GM23338 (cell line): ENCODE results near the gene OTOA. TPM values are rescaled to one million over a fixed set of nuclear protein-coding genes. Genes with fewer than 3 reads are reported as not detected.

ENCODE experiments used
- ATAC-seq: fragments of 200-7000 bp; cut with Tn5 transposase; 3 replicates; pipeline ENCODE4 v1.9.1; 2020
- DNase-seq: peaks from one replicate; pipeline ENCODE4 v3.0.0-alpha.2; 2015; ENCODE audit warnings: low spot score
- H2AFZ ChIP-seq: fragments of 200-600 bp; sonication (generic); 2 replicates; pipeline ENCODE4 v1.8.0; 2016; ENCODE audit warnings: antibody characterized with exemption, mild to moderate bottlenecking, moderate library complexity
- H3F3A ChIP-seq: fragments of 200-600 bp; sonication (generic); replicated peaks from 2 replicates; pipeline ENCODE4 v1.8.0; 2017; ENCODE audit warnings: antibody characterized with exemption, mixed run types, low read depth
- H3K27ac ChIP-seq: fragments of 200-600 bp; sonication (generic); 2 replicates; pipeline ENCODE4 v1.6.1; 2016; ENCODE audit warnings: low read depth
- H3K27me3 ChIP-seq: fragments of 200-600 bp; sonication (generic); 2 replicates; pipeline ENCODE4 v1.8.0; 2016; ENCODE audit warnings: mild to moderate bottlenecking, mixed run types, moderate library complexity; ENCODE audit not compliant: insufficient read depth
- H3K36me3 ChIP-seq: fragments of 200-600 bp; sonication (generic); 2 replicates; pipeline ENCODE4 v1.8.0; 2016; ENCODE audit warnings: mild to moderate bottlenecking; ENCODE audit not compliant: insufficient read depth
- H3K4me1 ChIP-seq: fragments of 200-600 bp; sonication (generic); 2 replicates; pipeline ENCODE4 v1.8.0; 2016; ENCODE audit warnings: mild to moderate bottlenecking, moderate library complexity; ENCODE audit not compliant: insufficient read depth
- H3K4me2 ChIP-seq: fragments of 200-600 bp; sonication (generic); 2 replicates; pipeline ENCODE4 v1.7.1; 2017; ENCODE audit warnings: mixed run types
- H3K4me3 ChIP-seq: fragments of 200-600 bp; sonication (generic); 2 replicates; pipeline ENCODE4 v1.6.1; 2016; ENCODE audit warnings: mixed run types
- H3K79me2 ChIP-seq: fragments of 200-600 bp; sonication (generic); replicated peaks from 2 replicates; pipeline ENCODE4 v1.8.0; 2017; ENCODE audit warnings: mild to moderate bottlenecking; ENCODE audit not compliant: insufficient read depth
- H3K9me2 ChIP-seq: fragments of 200-600 bp; sonication (generic); 2 replicates; pipeline ENCODE4 v1.8.0; 2017; ENCODE audit not compliant: insufficient read depth
- H4K20me1 ChIP-seq: fragments of 200-600 bp; sonication (generic); replicated peaks from 2 replicates; pipeline ENCODE4 v1.8.0; 2017; ENCODE audit warnings: mild to moderate bottlenecking; ENCODE audit not compliant: insufficient read depth
- H3K27ac Mint-ChIP-seq: 2 replicates; pipeline ENCODE4 v1.8.0; 2020; ENCODE audit warnings: inconsistent platforms, mild to moderate bottlenecking, moderate library complexity, mixed read lengths
- H3K27me3 Mint-ChIP-seq: 3 replicates; pipeline ENCODE4 v1.8.0; 2022; ENCODE audit warnings: low read depth, mild to moderate bottlenecking, moderate library complexity, mixed read lengths, inconsistent platforms; ENCODE audit not compliant: insufficient read depth, poor library complexity
- H3K36me3 Mint-ChIP-seq: 3 replicates; pipeline ENCODE4 v1.8.0; 2021; ENCODE audit warnings: low read depth, mild to moderate bottlenecking, inconsistent platforms, moderate library complexity, mixed read lengths
- H3K4me1 Mint-ChIP-seq: 3 replicates; pipeline ENCODE4 v1.8.0; 2020; ENCODE audit warnings: mild to moderate bottlenecking, inconsistent platforms, mixed read lengths
- H3K4me3 Mint-ChIP-seq: 3 replicates; pipeline ENCODE4 v1.8.0; 2021; ENCODE audit warnings: moderate library complexity, mild to moderate bottlenecking, inconsistent platforms, mixed read lengths
- H3K9me3 Mint-ChIP-seq: 3 replicates; pipeline ENCODE4 v1.8.0; 2020; ENCODE audit warnings: moderate library complexity, mild to moderate bottlenecking, inconsistent platforms, mixed read lengths
- EZH2 ChIP-seq: fragments of 200-600 bp; sonication (generic); IDR thresholded peaks from one replicate; pipeline ENCODE4 v1.8.0; 2017; ENCODE audit warnings: antibody characterized with exemption, mild to moderate bottlenecking, low read depth; ENCODE audit not compliant: unreplicated experiment
- EZH2phosphoT487 ChIP-seq: fragments of 200-600 bp; sonication (generic); IDR thresholded peaks from one replicate; pipeline ENCODE4 v1.8.1; 2018; ENCODE audit warnings: antibody characterized with exemption; ENCODE audit not compliant: unreplicated experiment
- JUNB ChIP-seq: IDR thresholded peaks from one replicate; pipeline ENCODE4 v1.6.1; 2016; ENCODE audit warnings: antibody characterized with exemption; ENCODE audit not compliant: unreplicated experiment
- POLR2AphosphoS5 ChIP-seq: IDR thresholded peaks from 2 replicates; pipeline ENCODE4 v1.6.1; 2016; ENCODE audit warnings: antibody characterized with exemption, low read depth
- STAT1 ChIP-seq: IDR thresholded peaks from one replicate; pipeline ENCODE4 v1.6.1; 2016; ENCODE audit warnings: antibody characterized with exemption; ENCODE audit not compliant: unreplicated experiment
- ZNF114 ChIP-seq: fragments of 250-450 bp; sonication (Bioruptor Pico); IDR thresholded peaks from 2 replicates; pipeline ENCODE4 v1.5.0; 2020; ENCODE audit warnings: mild to moderate bottlenecking, moderate library complexity
- ZNF331 ChIP-seq: fragments of 250-450 bp; sonication (Bioruptor Pico); IDR thresholded peaks from 2 replicates; pipeline ENCODE4 v1.5.0; 2020; ENCODE audit warnings: low read depth, mild to moderate bottlenecking, moderate library complexity
- polyA plus RNA-seq: library from polyadenylated mRNA; unstranded; fragments of >200 nt; fragmentation: Nextera tagmentation; extraction: Ambion mirVana; gene quantifications from 2 replicates; pipeline ENCODE4 v1.2.1, GENCODE V29; 2016
- total RNA-seq: library from RNA; depleted of rRNA; stranded (reverse); fragments of >200 nt; shearing (Covaris generic); gene quantifications from 2 replicates; pipeline ENCODE4 v1.2.3, GENCODE V29; 2014
- TF ChIP-seq, protein P1 (sequence below): IDR thresholded peaks from 2 replicates; pipeline ENCODE4 v1.6.1; 2016; ENCODE audit warnings: antibody characterized with exemption
- TF ChIP-seq, protein P2 (sequence below), 2 experiments: fragments of 200-600 bp in 1 of 2; sonication (generic) in 1 of 2; conservative IDR thresholded peaks; 2 replicates each; pipeline versions ENCODE4 v1.5.1 to v1.6.1; 2016 to 2017; ENCODE audit warnings: antibody characterized with exemption in 2 of 2, low read depth in 2 of 2, mild to moderate bottlenecking in 2 of 2, moderate library complexity in 1 of 2

OTOA gene
- total and polyA plus RNA-seq, 2 experiments from 2014 or later, result 0.16 to 0.17 TPM

DNA sequence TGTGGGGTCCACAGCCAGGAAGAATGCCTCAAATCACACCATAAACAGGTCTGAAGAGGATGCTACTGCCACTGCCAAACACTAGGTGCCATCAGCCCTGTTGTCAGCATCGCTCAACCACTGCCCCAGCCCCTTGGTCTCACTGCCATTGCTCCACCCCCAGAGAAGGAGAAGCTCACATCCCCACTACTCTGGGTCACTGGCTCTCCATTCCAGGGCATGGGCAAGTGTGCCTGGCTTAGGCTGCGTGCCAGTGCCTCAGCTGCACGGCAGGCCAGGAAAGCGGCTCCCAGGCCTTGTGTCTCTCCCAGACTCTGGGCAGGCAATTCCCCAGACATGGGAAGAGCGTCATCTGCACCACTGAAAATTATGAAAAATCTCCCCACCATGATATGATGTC is 10.2 kb upstream of the OTOA start (continued):
- TF ChIP-seq, protein P1, sequence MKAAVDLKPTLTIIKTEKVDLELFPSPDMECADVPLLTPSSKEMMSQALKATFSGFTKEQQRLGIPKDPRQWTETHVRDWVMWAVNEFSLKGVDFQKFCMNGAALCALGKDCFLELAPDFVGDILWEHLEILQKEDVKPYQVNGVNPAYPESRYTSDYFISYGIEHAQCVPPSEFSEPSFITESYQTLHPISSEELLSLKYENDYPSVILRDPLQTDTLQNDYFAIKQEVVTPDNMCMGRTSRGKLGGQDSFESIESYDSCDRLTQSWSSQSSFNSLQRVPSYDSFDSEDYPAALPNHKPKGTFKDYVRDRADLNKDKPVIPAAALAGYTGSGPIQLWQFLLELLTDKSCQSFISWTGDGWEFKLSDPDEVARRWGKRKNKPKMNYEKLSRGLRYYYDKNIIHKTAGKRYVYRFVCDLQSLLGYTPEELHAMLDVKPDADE, result no peak
- no peak for TF ChIP-seq EZH2phosphoT487
- TF ChIP-seq ZNF331 (CRISPR knock-in tag), result no peak

DNA sequence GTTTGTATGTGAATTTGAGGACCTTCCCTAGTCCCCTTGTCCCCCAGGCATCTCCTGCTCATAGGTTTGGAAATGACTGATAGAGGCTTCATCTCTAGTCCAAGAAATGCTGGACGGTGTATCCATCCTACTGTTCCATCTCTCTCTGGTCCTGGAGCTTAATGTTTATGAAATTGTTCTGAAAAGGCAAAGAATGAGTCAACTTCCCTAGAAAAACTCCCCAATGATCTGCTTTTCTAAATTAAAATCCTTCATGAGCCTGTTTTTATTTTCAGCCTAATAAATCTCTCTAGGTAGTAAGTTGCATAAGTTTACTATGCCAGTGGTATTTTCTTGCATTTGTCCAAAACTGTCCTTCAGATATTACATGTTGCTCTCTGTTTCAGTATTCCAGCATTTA is 9.3 kb upstream of the OTOA start:
- Histone ChIP-seq H3K36me3 (no peaks in the 10 kb centered on the region), H2AFZ (no peak overlapping the region), H3K4me2 (no peak overlapping the region), H3K27me3 (no peaks in the 10 kb centered on the region), H3K4me3 (no peak overlapping the region), H3K4me1 (no peaks in the 10 kb centered on the region), H4K20me1 (no peaks in the 10 kb centered on the region; the same call in 1 of the 2 replicates), H3F3A (no peaks in the 10 kb centered on the region), H3K79me2 (peaks cover 15% of the 10 kb centered on the region), H3K9me2 (no peaks in the 10 kb centered on the region), H3K27ac (no peak overlapping the region)
- H3K4me3 Mint-ChIP-seq, result no peak overlapping the region
- ATAC-seq, result no peak
- H3K4me1 Mint-ChIP-seq, result no peaks in the 10 kb centered on the region; the same call in 1 of the 3 replicates
- H3K36me3 Mint-ChIP-seq, result 0 out of 3 replicates have a peak, but pooled peaks cover 10% of the 10 kb centered on the region
- peaks cover 4% of the 10 kb centered on the region for H3K27me3 Mint-ChIP-seq
- no peak overlapping the region for H3K27ac Mint-ChIP-seq
- TF ChIP-seq POLR2AphosphoS5, result no peak
- TF ChIP-seq STAT1, result no peak
- no peak for TF ChIP-seq EZH2
- no peak for TF ChIP-seq ZNF114 (CRISPR knock-in tag)
- TF ChIP-seq JUNB, result no peak
- TF ChIP-seq, protein P2, sequence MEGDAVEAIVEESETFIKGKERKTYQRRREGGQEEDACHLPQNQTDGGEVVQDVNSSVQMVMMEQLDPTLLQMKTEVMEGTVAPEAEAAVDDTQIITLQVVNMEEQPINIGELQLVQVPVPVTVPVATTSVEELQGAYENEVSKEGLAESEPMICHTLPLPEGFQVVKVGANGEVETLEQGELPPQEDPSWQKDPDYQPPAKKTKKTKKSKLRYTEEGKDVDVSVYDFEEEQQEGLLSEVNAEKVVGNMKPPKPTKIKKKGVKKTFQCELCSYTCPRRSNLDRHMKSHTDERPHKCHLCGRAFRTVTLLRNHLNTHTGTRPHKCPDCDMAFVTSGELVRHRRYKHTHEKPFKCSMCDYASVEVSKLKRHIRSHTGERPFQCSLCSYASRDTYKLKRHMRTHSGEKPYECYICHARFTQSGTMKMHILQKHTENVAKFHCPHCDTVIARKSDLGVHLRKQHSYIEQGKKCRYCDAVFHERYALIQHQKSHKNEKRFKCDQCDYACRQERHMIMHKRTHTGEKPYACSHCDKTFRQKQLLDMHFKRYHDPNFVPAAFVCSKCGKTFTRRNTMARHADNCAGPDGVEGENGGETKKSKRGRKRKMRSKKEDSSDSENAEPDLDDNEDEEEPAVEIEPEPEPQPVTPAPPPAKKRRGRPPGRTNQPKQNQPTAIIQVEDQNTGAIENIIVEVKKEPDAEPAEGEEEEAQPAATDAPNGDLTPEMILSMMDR (conservative IDR thresholded peaks at IDR 0.05; ENCODE audit: low read depth in 2 of 2), result no peak
- TF ChIP-seq, protein P1, result no peak
- H3K9me3 Mint-ChIP-seq, result no peaks in the 10 kb centered on the region
- DNase-seq, result no peak

DNA sequence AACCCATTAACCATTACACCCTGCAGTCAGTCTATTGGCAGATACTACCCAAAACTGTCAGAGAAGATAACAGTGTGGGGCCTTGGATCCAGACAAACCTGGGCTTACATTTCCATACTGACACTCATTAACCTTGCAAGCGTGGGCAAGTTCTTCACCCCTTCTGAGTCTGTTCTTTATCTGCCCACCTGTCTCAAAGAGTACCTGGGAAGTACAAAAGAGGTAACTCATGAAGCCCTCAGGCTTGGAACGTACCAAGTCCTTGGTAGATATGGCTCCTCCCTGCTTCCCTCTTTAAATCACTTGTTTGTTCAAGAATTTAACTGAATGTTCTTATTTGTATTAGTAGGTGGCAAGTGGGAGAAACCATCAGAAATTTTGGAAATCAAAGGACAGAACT is 8.9 kb upstream of the OTOA start:
- no peaks in the 10 kb centered on the region for H3K9me3 Mint-ChIP-seq
- TF ChIP-seq, protein P1, result no peak
- TF ChIP-seq JUNB (no peak), EZH2phosphoT487 (no peak), ZNF331 (CRISPR knock-in tag) (no peak)
- TF ChIP-seq, protein P2 (conservative IDR thresholded peaks at IDR 0.05; ENCODE audit: low read depth in 2 of 2), result no peak
- H3K4me2 ChIP-seq, result no peak overlapping the region
- H3K27me3 ChIP-seq, result no peaks in the 10 kb centered on the region
- no peaks in the 10 kb centered on the region for H3K9me2 ChIP-seq
- H3K27ac ChIP-seq, result peak overlapping the region; percentile 26; the same call in 1 of the 2 replicates
- no peaks in the 10 kb centered on the region for H3F3A ChIP-seq
- no peaks in the 10 kb centered on the region; the same call in 1 of the 3 replicates for H3K4me1 Mint-ChIP-seq
- peaks cover 11% of the 10 kb centered on the region for H3K79me2 ChIP-seq
- ATAC-seq (no peak), DNase-seq (no peak)
- H3K36me3 ChIP-seq, result no peaks in the 10 kb centered on the region
- H3K36me3 Mint-ChIP-seq, result 0 out of 3 replicates have a peak, but pooled peaks cover 10% of the 10 kb centered on the region
- peaks cover 4% of the 10 kb centered on the region for H3K27me3 Mint-ChIP-seq
- no peaks in the 10 kb centered on the region for H3K4me1 ChIP-seq
- H4K20me1 ChIP-seq, result no peaks in the 10 kb centered on the region
- H3K4me3 Mint-ChIP-seq, result no peak overlapping the region
- H3K27ac Mint-ChIP-seq, result no peak overlapping the region
- H3K4me3 ChIP-seq, result no peak overlapping the region
- no peak overlapping the region for H2AFZ ChIP-seq
